ENCODE measurements around the gene PLEKHG4.

PLEKHG4 gene

GRCh38 chr16:67279296-67280089, at the start of gene PLEKHG4:
PLEKHG4 (plus strand) TSS chr16:67279532; CDS start chr16:67280045, 513 bp downstream.
- DNase-seq (ENCODE audit: low read depth in 2 of 2), result peak; percentile 53 to 62

GRCh38 chr16:67229906-67230808, 49.2 kb upstream of the PLEKHG4 start:
- DNase-seq (ENCODE audit: low read depth in 2 of 2), result no peak

- DNase-seq (ENCODE audit: low read depth in 2 of 2), result no peak
Measured at GRCh38 chr16:67230809-67231660, 48.3 kb upstream of the PLEKHG4 start.

- no peak for DNase-seq (ENCODE audit: low read depth in 2 of 2)
Measured at GRCh38 chr16:67233596-67233995, 45.7 kb upstream of the PLEKHG4 start.

GRCh38 chr16:67234180-67234597, 45.1 kb upstream of the PLEKHG4 start:
- DNase-seq (ENCODE audit: low read depth in 2 of 2), result no peak

GRCh38 chr16:67235816-67236562, 43.3 kb upstream of the PLEKHG4 start:
- no peak for DNase-seq (ENCODE audit: low read depth in 2 of 2)

- peak in 1 of 2 donors; percentile 31 for DNase-seq (ENCODE audit: low read depth in 2 of 2)
Measured at GRCh38 chr16:67236563-67237395, 42.6 kb upstream of the PLEKHG4 start.

GRCh38 chr16:67237396-67238277, 41.7 kb upstream of the PLEKHG4 start:
- no peak for DNase-seq (ENCODE audit: low read depth in 2 of 2)

- no peak for DNase-seq (ENCODE audit: low read depth in 2 of 2)
Measured at GRCh38 chr16:67238278-67238575, 41.1 kb upstream of the PLEKHG4 start.

GRCh38 chr16:67238806-67239470, 40.4 kb upstream of the PLEKHG4 start:
- no peak for DNase-seq (ENCODE audit: low read depth in 2 of 2)

GRCh38 chr16:67240506-67240905, 38.8 kb upstream of the PLEKHG4 start:
- no peak for DNase-seq (ENCODE audit: low read depth in 2 of 2)

GRCh38 chr16:67241008-67241900, 38.1 kb upstream of the PLEKHG4 start:
- no peak for DNase-seq (ENCODE audit: low read depth in 2 of 2)

GRCh38 chr16:67242138-67242730, 37.1 kb upstream of the PLEKHG4 start:
- no peak for DNase-seq (ENCODE audit: low read depth in 2 of 2)

- DNase-seq (ENCODE audit: low read depth in 2 of 2), result no peak
Measured at GRCh38 chr16:67243481-67243880, 35.9 kb upstream of the PLEKHG4 start.

GRCh38 chr16:67244387-67245185, 34.7 kb upstream of the PLEKHG4 start:
- peak; percentile 60 to 75 for DNase-seq (ENCODE audit: low read depth in 2 of 2)

GRCh38 chr16:67245186-67245585, 34.1 kb upstream of the PLEKHG4 start:
- DNase-seq (ENCODE audit: low read depth in 2 of 2), result no peak
